Gastrocnemius medialis (tissue), 4 donors: Measurements from ENCODE around the gene CCDC126.
A peak's percentile ranks its signal among the peaks of the same experiment; 100 is the strongest.

Experiments
- POLR2A ChIP-seq, 2 donors: fragments of 450-650 bp; IDR thresholded peaks; one replicate each; pipeline ENCODE4 v1.6.1; 2017; ENCODE audit warnings: antibody characterized with exemption in 2 of 2, mild to moderate bottlenecking in 2 of 2, moderate library complexity in 2 of 2
- TF ChIP-seq, protein P1 (sequence below), 5 experiments: fragments of 450-650 bp in 3 of 5; fragments of 200-600 bp in 2 of 5; sonication (generic) in 2 of 5; IDR thresholded peaks in 4 of 5; conservative IDR thresholded peaks in 1 of 5; 1 replicate in 4 of 5; 2 replicates in 1 of 5; pipeline ENCODE4 v1.5.1; 2016 to 2019; ENCODE audit warnings: antibody characterized with exemption in 5 of 5, mild to moderate bottlenecking in 3 of 5, moderate library complexity in 3 of 5

DNA sequence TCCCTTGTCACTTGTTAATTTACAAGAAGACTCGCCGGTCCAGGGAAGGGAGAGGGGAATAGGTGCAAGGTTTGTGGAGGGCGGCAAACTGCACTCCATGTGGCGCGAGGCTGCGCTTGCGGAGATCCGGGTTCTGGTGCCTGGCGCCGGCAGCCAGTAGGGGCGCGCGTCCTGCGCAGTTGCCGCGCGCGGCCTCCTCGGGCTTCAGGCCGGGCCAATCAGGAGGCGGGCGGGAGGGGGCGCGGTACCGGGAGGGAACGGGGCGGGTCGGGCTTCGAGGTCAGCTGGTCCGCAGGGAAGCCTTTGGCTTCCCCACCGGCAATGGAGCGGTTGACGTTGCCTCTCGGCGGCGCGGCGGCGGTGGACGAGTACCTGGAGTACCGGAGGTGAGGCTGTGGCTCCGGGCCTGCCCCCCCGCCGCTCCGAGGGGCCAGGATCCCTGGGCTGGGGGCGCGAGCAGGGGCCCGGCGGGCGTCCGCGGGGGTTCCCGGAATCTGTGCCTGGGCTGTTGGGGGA, 82.8 kb downstream of the CCDC126 start, which contains the start of gene FAM221A:
- no peak for TF ChIP-seq POLR2A (IDR thresholded peaks at IDR 0.05)
- TF ChIP-seq, protein P1, sequence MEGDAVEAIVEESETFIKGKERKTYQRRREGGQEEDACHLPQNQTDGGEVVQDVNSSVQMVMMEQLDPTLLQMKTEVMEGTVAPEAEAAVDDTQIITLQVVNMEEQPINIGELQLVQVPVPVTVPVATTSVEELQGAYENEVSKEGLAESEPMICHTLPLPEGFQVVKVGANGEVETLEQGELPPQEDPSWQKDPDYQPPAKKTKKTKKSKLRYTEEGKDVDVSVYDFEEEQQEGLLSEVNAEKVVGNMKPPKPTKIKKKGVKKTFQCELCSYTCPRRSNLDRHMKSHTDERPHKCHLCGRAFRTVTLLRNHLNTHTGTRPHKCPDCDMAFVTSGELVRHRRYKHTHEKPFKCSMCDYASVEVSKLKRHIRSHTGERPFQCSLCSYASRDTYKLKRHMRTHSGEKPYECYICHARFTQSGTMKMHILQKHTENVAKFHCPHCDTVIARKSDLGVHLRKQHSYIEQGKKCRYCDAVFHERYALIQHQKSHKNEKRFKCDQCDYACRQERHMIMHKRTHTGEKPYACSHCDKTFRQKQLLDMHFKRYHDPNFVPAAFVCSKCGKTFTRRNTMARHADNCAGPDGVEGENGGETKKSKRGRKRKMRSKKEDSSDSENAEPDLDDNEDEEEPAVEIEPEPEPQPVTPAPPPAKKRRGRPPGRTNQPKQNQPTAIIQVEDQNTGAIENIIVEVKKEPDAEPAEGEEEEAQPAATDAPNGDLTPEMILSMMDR (IDR thresholded peaks at IDR 0.05 in 4 of 5, conservative IDR thresholded peaks at IDR 0.05 in 1 of 5): peak; percentile 28 to 88 (median 51)
